Neural progenitor cell (in vitro differentiated cells): ENCODE results near the gene CHCHD6.

Experiments used
- EZH2 ChIP-seq: fragments of 200-600 bp; sonication (generic); IDR thresholded peaks from 2 replicates; pipeline ENCODE4 v1.6.1; 2017; ENCODE audit warnings: antibody characterized with exemption, mild to moderate bottlenecking, moderate library complexity
- TF ChIP-seq, protein P1 (sequence below): fragments of 200-600 bp; sonication (generic); IDR thresholded peaks from 2 replicates; pipeline ENCODE4 v1.5.1; 2017; ENCODE audit warnings: antibody characterized with exemption, mild to moderate bottlenecking

DNA sequence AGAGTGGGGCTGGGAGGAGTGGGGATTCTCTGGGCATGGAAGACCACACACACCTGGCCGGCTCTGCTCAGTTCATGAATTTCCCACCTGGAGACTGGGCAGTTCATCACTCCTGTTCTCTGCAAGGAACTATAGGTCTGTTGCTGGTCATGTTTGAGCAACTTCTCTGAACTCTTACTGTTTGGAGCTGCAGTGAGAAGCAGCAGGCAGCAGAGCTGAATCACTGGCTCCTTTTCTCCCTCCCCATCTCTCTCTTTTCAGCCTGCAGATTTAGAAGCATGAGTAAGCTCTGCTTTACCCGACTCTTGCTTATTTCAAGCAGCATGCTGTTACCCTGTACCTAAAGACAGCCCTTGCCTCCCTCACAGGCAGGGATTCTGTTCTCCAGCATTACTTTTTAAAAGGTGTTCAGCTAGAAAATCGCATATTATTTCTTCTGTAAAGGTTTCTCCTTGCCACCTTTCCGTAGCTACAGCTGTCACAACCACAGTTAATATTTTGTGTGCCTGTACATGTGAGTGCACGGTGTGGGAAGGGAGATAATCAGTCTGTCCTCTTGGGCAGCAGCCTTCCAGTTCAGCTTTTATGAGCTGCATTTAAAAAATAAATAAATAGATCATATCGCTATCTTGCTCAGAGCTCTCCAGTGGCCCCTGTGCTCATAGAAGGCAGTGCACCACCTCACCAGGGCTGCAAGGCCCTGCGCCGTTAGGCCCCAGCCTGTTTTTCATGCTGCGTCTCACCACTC, 131.6 kb downstream of the CHCHD6 start:
- TF ChIP-seq, protein P1, sequence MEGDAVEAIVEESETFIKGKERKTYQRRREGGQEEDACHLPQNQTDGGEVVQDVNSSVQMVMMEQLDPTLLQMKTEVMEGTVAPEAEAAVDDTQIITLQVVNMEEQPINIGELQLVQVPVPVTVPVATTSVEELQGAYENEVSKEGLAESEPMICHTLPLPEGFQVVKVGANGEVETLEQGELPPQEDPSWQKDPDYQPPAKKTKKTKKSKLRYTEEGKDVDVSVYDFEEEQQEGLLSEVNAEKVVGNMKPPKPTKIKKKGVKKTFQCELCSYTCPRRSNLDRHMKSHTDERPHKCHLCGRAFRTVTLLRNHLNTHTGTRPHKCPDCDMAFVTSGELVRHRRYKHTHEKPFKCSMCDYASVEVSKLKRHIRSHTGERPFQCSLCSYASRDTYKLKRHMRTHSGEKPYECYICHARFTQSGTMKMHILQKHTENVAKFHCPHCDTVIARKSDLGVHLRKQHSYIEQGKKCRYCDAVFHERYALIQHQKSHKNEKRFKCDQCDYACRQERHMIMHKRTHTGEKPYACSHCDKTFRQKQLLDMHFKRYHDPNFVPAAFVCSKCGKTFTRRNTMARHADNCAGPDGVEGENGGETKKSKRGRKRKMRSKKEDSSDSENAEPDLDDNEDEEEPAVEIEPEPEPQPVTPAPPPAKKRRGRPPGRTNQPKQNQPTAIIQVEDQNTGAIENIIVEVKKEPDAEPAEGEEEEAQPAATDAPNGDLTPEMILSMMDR = peak; percentile 20
- no peak for TF ChIP-seq EZH2
